ENCODE results near the gene RIMOC1.

The RIMOC1 gene

GRCh38 chr5:41871852-41872251 is 32.3 kb upstream of the RIMOC1 start:
- H3K9ac ChIP-seq (ENCODE audit: low read length in 5 of 5): no peak overlapping the region
- no peaks in the 10 kb centered on the region for H3K9me3 ChIP-seq (ENCODE audit: control insufficient read depth in 5 of 5, low read length in 5 of 5)
- H3K27me3 ChIP-seq (ENCODE audit: control insufficient read depth in 5 of 5, insufficient read depth in 4 of 5, low read length in 5 of 5): no peaks in the 10 kb centered on the region
- H3K4me1 ChIP-seq (ENCODE audit: control insufficient read depth in 5 of 5, insufficient read depth in 5 of 5, low read length in 5 of 5): peaks cover 5 to 37% (median 24%) of the 10 kb centered on the region in 5 donors
- no peaks in the 10 kb centered on the region for H3K36me3 ChIP-seq (ENCODE audit: control insufficient read depth in 5 of 5, insufficient read depth in 5 of 5, low read length in 5 of 5)
- no peak overlapping the region for H3K4me3 ChIP-seq (ENCODE audit: low read depth in 1 of 5, low read length in 5 of 5)
- H3K27ac ChIP-seq (ENCODE audit: low read depth, low read length): no peak overlapping the region

- H3K9ac ChIP-seq (ENCODE audit: low read length in 5 of 5): no peak overlapping the region
- peaks cover 0 to 4% (median 0%) of the 10 kb centered on the region in 5 donors for H3K27me3 ChIP-seq (ENCODE audit: control insufficient read depth in 5 of 5, insufficient read depth in 4 of 5, low read length in 5 of 5)
- peaks cover 5 to 28% (median 14%) of the 10 kb centered on the region in 5 donors for H3K4me1 ChIP-seq (ENCODE audit: control insufficient read depth in 5 of 5, insufficient read depth in 5 of 5, low read length in 5 of 5)
- H3K27ac ChIP-seq (ENCODE audit: low read depth, low read length): no peak overlapping the region
- H3K9me3 ChIP-seq (ENCODE audit: control insufficient read depth in 5 of 5, low read length in 5 of 5): no peaks in the 10 kb centered on the region
- H3K4me3 ChIP-seq (ENCODE audit: low read depth in 1 of 5, low read length in 5 of 5): no peak overlapping the region
- no peaks in the 10 kb centered on the region for H3K36me3 ChIP-seq (ENCODE audit: control insufficient read depth in 5 of 5, insufficient read depth in 5 of 5, low read length in 5 of 5)
These were observed 29.6 kb upstream of the RIMOC1 start for GRCh38 chr5:41874512-41875060.

- peaks cover 0 to 4% (median 0%) of the 10 kb centered on the region in 5 donors for H3K27me3 ChIP-seq (ENCODE audit: control insufficient read depth in 5 of 5, insufficient read depth in 4 of 5, low read length in 5 of 5)
- H3K36me3 ChIP-seq (ENCODE audit: control insufficient read depth in 5 of 5, insufficient read depth in 5 of 5, low read length in 5 of 5): no peaks in the 10 kb centered on the region
- peaks cover 5 to 22% (median 9%) of the 10 kb centered on the region in 5 donors for H3K4me1 ChIP-seq (ENCODE audit: control insufficient read depth in 5 of 5, insufficient read depth in 5 of 5, low read length in 5 of 5)
- H3K4me3 ChIP-seq (ENCODE audit: low read depth in 1 of 5, low read length in 5 of 5): no peak overlapping the region
- no peak overlapping the region for H3K27ac ChIP-seq (ENCODE audit: low read depth, low read length)
- H3K9ac ChIP-seq (ENCODE audit: low read length in 5 of 5): no peak overlapping the region
- H3K9me3 ChIP-seq (ENCODE audit: control insufficient read depth in 5 of 5, low read length in 5 of 5): no peaks in the 10 kb centered on the region
These were observed 29.0 kb upstream of the RIMOC1 start for GRCh38 chr5:41875121-41875520.

- Histone ChIP-seq H3K27me3 (ENCODE audit: control insufficient read depth in 5 of 5, insufficient read depth in 4 of 5, low read length in 5 of 5) (peaks cover 0 to 4% (median 0%) of the 10 kb centered on the region in 5 donors), H3K9me3 (ENCODE audit: control insufficient read depth in 5 of 5, low read length in 5 of 5) (no peaks in the 10 kb centered on the region), H3K9ac (ENCODE audit: low read length in 5 of 5) (no peak overlapping the region), H3K36me3 (ENCODE audit: control insufficient read depth in 5 of 5, insufficient read depth in 5 of 5, low read length in 5 of 5) (no peaks in the 10 kb centered on the region), H3K4me3 (ENCODE audit: low read depth in 1 of 5, low read length in 5 of 5) (no peak overlapping the region), H3K4me1 (ENCODE audit: control insufficient read depth in 5 of 5, insufficient read depth in 5 of 5, low read length in 5 of 5) (peaks cover 0 to 7% (median 0%) of the 10 kb centered on the region in 5 donors), H3K27ac (ENCODE audit: low read depth, low read length) (no peak overlapping the region)
These were observed 27.5 kb upstream of the RIMOC1 start for GRCh38 chr5:41876678-41877077.

- Histone ChIP-seq H3K9me3 (ENCODE audit: control insufficient read depth in 5 of 5, low read length in 5 of 5) (no peaks in the 10 kb centered on the region), H3K27me3 (ENCODE audit: control insufficient read depth in 5 of 5, insufficient read depth in 4 of 5, low read length in 5 of 5) (peaks cover 0 to 4% (median 0%) of the 10 kb centered on the region in 5 donors), H3K9ac (ENCODE audit: low read length in 5 of 5) (no peak overlapping the region), H3K4me3 (ENCODE audit: low read depth in 1 of 5, low read length in 5 of 5) (no peak overlapping the region), H3K36me3 (ENCODE audit: control insufficient read depth in 5 of 5, insufficient read depth in 5 of 5, low read length in 5 of 5) (no peaks in the 10 kb centered on the region), H3K27ac (ENCODE audit: low read depth, low read length) (no peak overlapping the region), H3K4me1 (ENCODE audit: control insufficient read depth in 5 of 5, insufficient read depth in 5 of 5, low read length in 5 of 5) (no peaks in the 10 kb centered on the region)
These were observed 26.7 kb upstream of the RIMOC1 start for GRCh38 chr5:41877408-41877807.

GRCh38 chr5:41878173-41878572 is 26.0 kb upstream of the RIMOC1 start:
- H3K9me3 ChIP-seq (ENCODE audit: control insufficient read depth in 5 of 5, low read length in 5 of 5): no peaks in the 10 kb centered on the region
- H3K27me3 ChIP-seq (ENCODE audit: control insufficient read depth in 5 of 5, insufficient read depth in 4 of 5, low read length in 5 of 5): peaks cover 0 to 4% (median 0%) of the 10 kb centered on the region in 5 donors
- no peak overlapping the region for H3K9ac ChIP-seq (ENCODE audit: low read length in 5 of 5)
- H3K4me1 ChIP-seq (ENCODE audit: control insufficient read depth in 5 of 5, insufficient read depth in 5 of 5, low read length in 5 of 5): no peaks in the 10 kb centered on the region
- no peaks in the 10 kb centered on the region for H3K36me3 ChIP-seq (ENCODE audit: control insufficient read depth in 5 of 5, insufficient read depth in 5 of 5, low read length in 5 of 5)
- H3K4me3 ChIP-seq (ENCODE audit: low read depth in 1 of 5, low read length in 5 of 5): no peak overlapping the region
- H3K27ac ChIP-seq (ENCODE audit: low read depth, low read length): no peak overlapping the region

- Histone ChIP-seq H3K4me3 (ENCODE audit: low read depth in 1 of 5, low read length in 5 of 5) (no peak overlapping the region), H3K9ac (ENCODE audit: low read length in 5 of 5) (no peak overlapping the region), H3K36me3 (ENCODE audit: control insufficient read depth in 5 of 5, insufficient read depth in 5 of 5, low read length in 5 of 5) (no peaks in the 10 kb centered on the region), H3K27ac (ENCODE audit: low read depth, low read length) (no peak overlapping the region), H3K27me3 (ENCODE audit: control insufficient read depth in 5 of 5, insufficient read depth in 4 of 5, low read length in 5 of 5) (peaks cover 0 to 4% (median 0%) of the 10 kb centered on the region in 5 donors), H3K4me1 (ENCODE audit: control insufficient read depth in 5 of 5, insufficient read depth in 5 of 5, low read length in 5 of 5) (no peaks in the 10 kb centered on the region), H3K9me3 (ENCODE audit: control insufficient read depth in 5 of 5, low read length in 5 of 5) (no peaks in the 10 kb centered on the region)
These were observed 25.3 kb upstream of the RIMOC1 start for GRCh38 chr5:41878643-41879478.

- H3K9me3 ChIP-seq (ENCODE audit: control insufficient read depth in 5 of 5, low read length in 5 of 5): no peaks in the 10 kb centered on the region
These were observed 21.4 kb upstream of the RIMOC1 start for GRCh38 chr5:41882765-41883164.

GRCh38 chr5:41883243-41883642 is 20.9 kb upstream of the RIMOC1 start:
- Histone ChIP-seq H3K4me3 (ENCODE audit: low read depth in 1 of 5, low read length in 5 of 5) (no peak overlapping the region), H3K27me3 (ENCODE audit: control insufficient read depth in 5 of 5, insufficient read depth in 4 of 5, low read length in 5 of 5) (peaks cover 0 to under 1% (median 0%) of the 10 kb centered on the region in 5 donors), H3K27ac (ENCODE audit: low read depth, low read length) (no peak overlapping the region), H3K36me3 (ENCODE audit: control insufficient read depth in 5 of 5, insufficient read depth in 5 of 5, low read length in 5 of 5) (no peaks in the 10 kb centered on the region), H3K9me3 (ENCODE audit: control insufficient read depth in 5 of 5, low read length in 5 of 5) (no peaks in the 10 kb centered on the region), H3K4me1 (ENCODE audit: control insufficient read depth in 5 of 5, insufficient read depth in 5 of 5, low read length in 5 of 5) (no peaks in the 10 kb centered on the region), H3K9ac (ENCODE audit: low read length in 5 of 5) (no peak overlapping the region)

More at GRCh38 chr5:41882765-41883164, 21.4 kb upstream of the RIMOC1 start:
- Histone ChIP-seq H3K4me1 (ENCODE audit: control insufficient read depth in 5 of 5, insufficient read depth in 5 of 5, low read length in 5 of 5) (no peaks in the 10 kb centered on the region), H3K27me3 (ENCODE audit: control insufficient read depth in 5 of 5, insufficient read depth in 4 of 5, low read length in 5 of 5) (peaks cover 0 to 4% (median 0%) of the 10 kb centered on the region in 5 donors), H3K9ac (ENCODE audit: low read length in 5 of 5) (no peak overlapping the region), H3K27ac (ENCODE audit: low read depth, low read length) (no peak overlapping the region), H3K4me3 (ENCODE audit: low read depth in 1 of 5, low read length in 5 of 5) (no peak overlapping the region), H3K36me3 (ENCODE audit: control insufficient read depth in 5 of 5, insufficient read depth in 5 of 5, low read length in 5 of 5) (no peaks in the 10 kb centered on the region)

- Histone ChIP-seq H3K27me3 (ENCODE audit: control insufficient read depth in 5 of 5, insufficient read depth in 4 of 5, low read length in 5 of 5) (no peaks in the 10 kb centered on the region), H3K27ac (ENCODE audit: low read depth, low read length) (no peak overlapping the region), H3K36me3 (ENCODE audit: control insufficient read depth in 5 of 5, insufficient read depth in 5 of 5, low read length in 5 of 5) (no peaks in the 10 kb centered on the region), H3K4me1 (ENCODE audit: control insufficient read depth in 5 of 5, insufficient read depth in 5 of 5, low read length in 5 of 5) (no peaks in the 10 kb centered on the region), H3K4me3 (ENCODE audit: low read depth in 1 of 5, low read length in 5 of 5) (no peak overlapping the region), H3K9ac (ENCODE audit: low read length in 5 of 5) (no peak overlapping the region), H3K9me3 (ENCODE audit: control insufficient read depth in 5 of 5, low read length in 5 of 5) (no peaks in the 10 kb centered on the region)
These were observed 20.2 kb upstream of the RIMOC1 start for GRCh38 chr5:41883936-41884335.

Data from subcutaneous abdominal adipose tissue (tissue), 5 donors.